GM21717 (cell line): ENCODE measurements around the gene MTHFD2.
"Not testable (repeated sequence)": the region's sequence is repeated elsewhere in the genome, so short reads cannot be mapped to it uniquely, and the experiment has no call there.

Experiments used
- ATAC-seq: cut with Tn5 transposase; IDR thresholded peaks from one replicate; pipeline ENCODE4 v1.9.1; 2021; ENCODE audit warnings: mild to moderate bottlenecking, moderate library complexity; ENCODE audit not compliant: unreplicated experiment

Gene MTHFD2

GRCh38 chr2:74198461-74199274, at the start of gene MTHFD2:
Gene MTHFD2 (plus strand): TSS chr2:74198615. CDS start chr2:74198642, 27 bp downstream.
- ATAC-seq, result peak; percentile 88

GRCh38 chr2:74149247-74149525, 49.2 kb upstream of the MTHFD2 start:
- ATAC-seq, result no peak

GRCh38 chr2:74149570-74150319, 48.7 kb upstream of the MTHFD2 start:
- no peak for ATAC-seq

- no peak for ATAC-seq
Measured at GRCh38 chr2:74152954-74153353, 45.5 kb upstream of the MTHFD2 start.

GRCh38 chr2:74155830-74156229, 42.6 kb upstream of the MTHFD2 start:
- no peak for ATAC-seq

GRCh38 chr2:74162951-74163350, 35.5 kb upstream of the MTHFD2 start:
- ATAC-seq, result no peak

GRCh38 chr2:74164761-74165160, 33.7 kb upstream of the MTHFD2 start:
- no peak for ATAC-seq

GRCh38 chr2:74168739-74169138, 29.7 kb upstream of the MTHFD2 start:
- ATAC-seq, result peak; percentile 59

GRCh38 chr2:74174909-74175308, 23.5 kb upstream of the MTHFD2 start:
- no peak for ATAC-seq

GRCh38 chr2:74177696-74178095, 20.7 kb upstream of the MTHFD2 start:
- ATAC-seq, result no peak

- ATAC-seq, result peak; percentile 80
Measured at GRCh38 chr2:74178211-74179062, 20.0 kb upstream of the MTHFD2 start, which contains the start of gene MOB1A. Gene MOB1A (minus strand): TSS chr2:74178879. CDS start chr2:74178674, 205 bp downstream.

- peak; percentile 1 for ATAC-seq
Measured at GRCh38 chr2:74179063-74179865, 19.2 kb upstream of the MTHFD2 start.

- ATAC-seq, result peak; percentile 22
Measured at GRCh38 chr2:74181739-74182138, 16.7 kb upstream of the MTHFD2 start.

- ATAC-seq, result no peak
Measured at GRCh38 chr2:74183878-74184277, 14.5 kb upstream of the MTHFD2 start.

- ATAC-seq, result peak; percentile 60
Measured at GRCh38 chr2:74186038-74186437, 12.4 kb upstream of the MTHFD2 start.

- ATAC-seq, result not testable (repeated sequence)
Measured at GRCh38 chr2:74186706-74187105, 11.7 kb upstream of the MTHFD2 start.

- ATAC-seq, result no peak
Measured at GRCh38 chr2:74188018-74188601, 10.3 kb upstream of the MTHFD2 start.

- ATAC-seq, result no peak
Measured at GRCh38 chr2:74188696-74189095, 9.7 kb upstream of the MTHFD2 start.

- no peak for ATAC-seq
Measured at GRCh38 chr2:74191596-74192380, 6.6 kb upstream of the MTHFD2 start.
